Testis (tissue), 2 donors: ENCODE data around the gene CDK2AP2.

Experiments used
- CTCF ChIP-seq, 3 experiments: fragments of 450-650 bp in 2 of 3; fragments of 200-600 bp in 1 of 3; sonication (generic) in 1 of 3; IDR thresholded peaks; one replicate each; pipeline ENCODE4 v1.5.1; 2016 to 2019; ENCODE audit warnings: antibody characterized with exemption in 3 of 3, mild to moderate bottlenecking in 2 of 3, moderate library complexity in 1 of 3
- POLR2A ChIP-seq: fragments of 450-650 bp; IDR thresholded peaks from one replicate; pipeline ENCODE4 v1.6.1; 2017; ENCODE audit warnings: antibody characterized with exemption, mild to moderate bottlenecking, moderate library complexity

GRCh38 chr11:67472882-67473281, 35.1 kb downstream of the CDK2AP2 start:
- TF ChIP-seq CTCF (IDR thresholded peaks at IDR 0.05) (no peak), POLR2A (no peak)
